ENCODE results near the gene ABCD1. TPM values are rescaled to one million over a fixed set of nuclear protein-coding genes. Genes with fewer than 3 reads are reported as not detected.

The ABCD1 gene
- total RNA-seq, 1 donor from 2014 or later: 19.3 TPM

DNA sequence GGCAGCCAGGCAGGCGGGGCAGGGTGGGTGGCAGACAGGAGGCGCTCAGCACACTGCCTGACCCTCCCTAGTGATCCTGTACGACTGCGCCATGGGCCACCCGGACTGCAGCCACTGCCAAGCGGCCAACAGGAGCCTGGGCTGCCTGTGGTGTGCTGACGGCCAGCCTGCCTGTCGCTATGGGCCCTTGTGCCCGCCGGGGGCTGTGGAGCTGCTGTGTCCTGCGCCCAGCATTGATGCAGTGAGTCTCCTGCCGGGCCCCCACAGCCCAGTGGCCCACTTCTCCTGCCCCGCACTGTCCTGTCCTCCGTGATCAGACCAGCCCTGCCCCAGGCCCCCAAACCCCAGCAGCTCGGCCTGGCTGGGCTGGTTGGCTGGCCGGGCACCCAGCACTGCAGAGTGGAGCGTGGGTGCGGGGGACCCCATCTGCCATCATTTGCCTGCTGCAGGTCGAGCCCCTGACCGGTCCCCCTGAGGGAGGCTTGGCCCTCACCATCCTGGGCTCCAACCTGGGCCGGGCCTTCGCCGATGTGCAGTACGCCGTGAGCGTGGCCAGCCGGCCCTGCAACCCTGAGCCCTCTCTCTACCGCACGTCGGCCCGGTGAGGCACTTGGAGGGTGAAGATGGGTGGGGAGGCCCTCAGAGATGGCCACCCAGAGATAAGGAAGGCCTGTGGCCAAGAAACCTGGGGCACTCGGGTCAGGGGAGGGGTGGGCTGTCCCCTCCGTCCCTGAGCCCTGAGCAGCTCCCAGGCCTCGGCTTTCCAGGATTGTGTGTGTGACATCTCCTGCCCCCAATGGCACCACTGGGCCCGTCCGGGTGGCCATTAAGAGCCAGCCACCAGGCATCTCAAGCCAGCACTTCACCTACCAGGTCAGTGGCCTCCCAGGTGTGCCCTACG lies 47.0 kb downstream of the ABCD1 start:
- intact Hi-C loops (cut with micrococcal nuclease): no loop called here

DNA sequence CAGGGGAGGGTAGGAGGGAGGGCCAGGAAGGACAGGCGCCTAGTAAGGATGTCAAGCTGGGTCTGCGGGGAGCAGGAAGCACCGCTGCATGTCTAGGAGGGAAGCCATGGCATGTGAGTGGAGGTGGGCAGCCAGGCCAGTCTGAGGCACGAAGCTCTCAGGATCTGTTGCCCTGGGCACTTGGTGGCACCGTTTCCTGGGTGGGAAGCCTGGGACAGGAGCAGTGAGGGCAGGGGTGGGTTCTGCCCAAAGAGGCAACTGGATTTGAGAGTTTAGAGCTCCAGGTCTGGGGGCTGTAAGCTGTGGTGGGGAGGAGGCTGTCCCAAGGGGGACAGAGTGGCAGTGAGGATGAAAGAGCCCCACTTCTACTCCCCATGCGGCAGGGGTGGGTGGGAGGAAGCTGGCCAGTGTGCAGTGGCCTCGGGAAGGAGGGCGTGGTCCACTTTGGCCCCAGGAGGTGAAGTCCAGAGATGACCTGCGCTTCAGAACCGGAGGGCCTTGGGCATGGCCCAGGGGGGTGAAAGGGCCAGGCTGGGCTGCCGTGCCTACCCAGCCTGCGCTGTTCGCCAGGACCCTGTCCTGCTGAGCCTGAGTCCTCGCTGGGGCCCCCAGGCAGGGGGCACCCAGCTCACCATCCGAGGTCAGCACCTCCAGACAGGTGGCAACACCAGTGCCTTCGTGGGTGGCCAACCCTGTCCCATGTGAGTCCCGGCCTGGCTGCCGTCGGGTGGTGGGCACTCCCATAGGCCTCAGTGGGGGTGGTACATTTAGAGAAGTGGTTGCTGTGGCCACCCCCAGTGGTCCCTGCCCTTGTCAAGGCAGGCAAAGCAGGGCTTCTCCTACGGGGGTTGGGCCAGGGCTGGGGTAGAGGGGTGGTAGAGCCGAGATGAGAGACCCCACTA lies 47.9 kb downstream of the ABCD1 start:
- intact Hi-C loops (cut with micrococcal nuclease): no loop called here

DNA sequence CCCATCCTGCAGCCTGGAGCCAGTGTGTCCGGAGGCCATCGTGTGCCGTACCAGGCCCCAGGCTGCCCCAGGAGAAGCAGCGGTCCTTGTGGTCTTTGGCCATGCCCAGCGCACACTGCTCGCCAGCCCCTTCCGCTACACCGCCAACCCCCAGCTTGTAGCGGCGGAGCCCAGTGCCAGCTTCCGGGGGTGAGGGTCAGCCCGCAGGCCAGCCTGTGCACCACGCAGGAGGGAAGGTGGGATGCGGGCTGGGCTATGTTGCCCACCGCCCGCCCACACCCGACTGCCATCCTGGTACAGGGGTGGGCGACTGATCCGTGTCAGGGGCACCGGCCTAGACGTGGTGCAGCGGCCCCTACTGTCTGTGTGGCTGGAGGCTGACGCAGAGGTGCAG lies 48.6 kb downstream of the ABCD1 start:
- intact Hi-C loops (cut with micrococcal nuclease): no loop called here

DNA sequence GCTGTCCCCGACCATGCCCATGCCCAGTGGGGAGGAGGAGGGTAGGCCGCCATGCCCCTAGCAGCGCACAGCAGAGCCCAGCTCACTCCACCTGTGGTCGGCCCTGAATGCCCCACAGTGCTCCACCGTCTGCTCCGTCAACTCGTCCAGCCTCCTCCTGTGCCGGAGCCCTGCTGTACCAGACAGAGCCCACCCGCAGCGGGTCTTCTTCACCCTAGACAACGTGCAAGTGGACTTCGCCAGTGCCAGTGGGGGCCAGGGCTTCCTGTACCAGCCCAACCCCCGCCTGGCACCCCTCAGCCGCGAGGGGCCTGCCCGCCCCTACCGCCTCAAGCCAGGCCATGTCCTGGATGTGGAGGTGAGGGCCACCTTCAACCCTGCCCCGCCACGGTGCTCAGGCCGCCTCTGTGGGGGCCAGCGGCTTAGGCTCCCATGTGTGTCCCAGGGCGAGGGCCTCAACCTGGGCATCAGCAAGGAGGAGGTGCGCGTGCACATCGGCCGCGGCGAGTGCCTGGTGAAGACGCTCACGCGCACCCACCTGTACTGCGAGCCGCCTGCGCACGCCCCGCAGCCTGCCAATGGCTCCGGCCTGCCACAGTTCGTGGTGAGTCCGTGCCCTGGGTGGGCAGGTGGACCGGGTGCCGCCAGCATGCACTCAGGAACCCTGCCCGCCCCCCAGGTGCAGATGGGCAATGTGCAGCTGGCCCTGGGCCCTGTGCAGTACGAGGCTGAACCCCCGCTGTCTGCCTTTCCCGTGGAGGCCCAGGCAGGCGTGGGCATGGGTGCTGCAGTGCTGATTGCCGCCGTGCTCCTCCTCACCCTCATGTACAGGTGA lies 49.3 kb downstream of the ABCD1 start:
- intact Hi-C loops (cut with micrococcal nuclease): no loop called here

DNA sequence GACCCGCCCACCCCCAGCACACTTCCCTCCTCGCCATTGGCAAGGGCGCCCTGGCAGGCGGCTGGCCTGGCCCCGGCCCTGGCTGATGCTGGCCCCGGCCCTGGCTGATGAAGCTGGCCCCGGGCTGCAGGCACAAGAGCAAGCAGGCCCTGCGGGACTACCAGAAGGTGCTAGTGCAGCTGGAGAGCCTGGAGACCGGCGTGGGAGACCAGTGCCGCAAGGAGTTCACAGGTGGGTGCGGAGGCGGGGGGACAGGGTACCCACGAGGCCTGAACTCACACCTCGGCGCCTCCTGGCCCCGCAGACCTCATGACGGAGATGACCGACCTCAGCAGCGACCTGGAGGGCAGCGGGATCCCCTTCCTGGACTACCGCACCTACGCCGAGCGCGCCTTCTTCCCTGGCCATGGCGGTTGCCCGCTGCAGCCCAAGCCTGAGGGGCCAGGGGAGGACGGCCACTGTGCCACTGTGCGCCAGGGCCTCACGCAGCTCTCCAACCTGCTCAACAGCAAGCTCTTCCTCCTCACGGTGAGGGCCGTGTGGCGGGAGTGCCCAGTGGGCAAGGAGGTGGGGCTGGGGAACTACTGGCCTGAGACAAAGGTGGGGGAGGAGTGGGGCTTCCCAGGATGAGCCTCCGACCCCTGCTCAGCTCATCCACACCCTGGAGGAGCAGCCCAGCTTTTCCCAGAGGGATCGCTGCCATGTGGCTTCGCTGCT lies 50.1 kb downstream of the ABCD1 start:
- intact Hi-C loops (cut with micrococcal nuclease): no loop called here

DNA sequence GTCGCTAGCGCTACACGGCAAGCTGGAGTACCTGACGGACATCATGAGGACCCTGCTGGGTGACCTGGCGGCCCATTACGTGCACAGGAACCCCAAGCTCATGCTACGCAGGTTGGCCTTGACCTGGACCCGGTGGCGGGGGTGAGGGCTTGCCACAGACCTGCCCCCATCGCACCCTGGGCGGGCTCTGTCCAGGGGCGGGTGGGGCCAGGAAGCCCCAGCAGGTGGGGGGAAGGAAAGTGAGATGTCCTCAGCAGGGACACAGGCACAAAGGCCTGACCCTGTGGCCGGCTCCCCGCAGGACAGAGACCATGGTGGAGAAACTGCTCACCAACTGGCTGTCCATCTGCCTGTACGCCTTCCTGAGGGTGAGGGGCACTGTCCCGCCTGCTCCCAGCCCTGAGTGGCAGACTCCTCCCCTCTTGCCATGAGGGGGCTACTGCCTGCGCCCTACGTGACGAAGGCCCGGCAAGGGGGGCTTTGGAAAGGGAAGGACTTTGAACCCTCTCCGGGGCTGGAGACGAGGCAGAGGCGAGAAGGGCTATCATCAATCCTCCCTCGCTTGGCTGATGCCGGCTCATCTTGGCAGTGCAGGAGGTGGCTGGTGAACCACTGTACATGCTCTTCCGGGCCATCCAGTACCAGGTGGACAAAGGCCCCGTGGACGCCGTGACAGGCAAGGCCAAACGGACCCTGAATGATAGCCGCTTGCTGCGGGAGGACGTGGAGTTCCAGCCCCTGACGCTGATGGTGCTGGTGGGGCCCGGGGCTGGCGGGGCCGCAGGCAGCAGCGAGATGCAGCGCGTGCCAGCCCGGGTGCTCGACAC lies 50.9 kb downstream of the ABCD1 start:
- intact Hi-C loops (cut with micrococcal nuclease): no loop called here

DNA sequence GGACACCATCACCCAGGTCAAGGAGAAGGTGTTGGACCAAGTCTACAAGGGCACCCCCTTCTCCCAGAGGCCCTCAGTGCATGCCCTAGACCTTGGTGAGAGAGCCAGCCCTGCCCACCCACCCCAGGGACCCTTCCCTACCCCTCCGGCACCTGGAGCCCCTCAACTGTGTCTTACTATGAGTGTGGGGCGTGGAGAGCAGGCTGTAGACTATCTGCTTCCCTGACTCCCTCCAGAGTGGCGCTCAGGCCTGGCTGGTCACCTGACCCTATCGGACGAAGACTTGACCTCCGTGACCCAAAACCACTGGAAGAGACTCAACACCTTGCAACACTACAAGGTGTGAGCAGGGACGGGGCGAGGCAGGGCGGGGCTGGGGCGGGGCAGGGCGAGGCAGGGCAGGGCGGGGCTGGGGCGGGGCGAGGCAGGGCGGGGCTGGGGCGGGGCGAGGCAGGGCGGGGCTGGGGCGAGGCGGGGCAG lies 51.5 kb downstream of the ABCD1 start:
- intact Hi-C loops (cut with micrococcal nuclease): no loop called here

DNA sequence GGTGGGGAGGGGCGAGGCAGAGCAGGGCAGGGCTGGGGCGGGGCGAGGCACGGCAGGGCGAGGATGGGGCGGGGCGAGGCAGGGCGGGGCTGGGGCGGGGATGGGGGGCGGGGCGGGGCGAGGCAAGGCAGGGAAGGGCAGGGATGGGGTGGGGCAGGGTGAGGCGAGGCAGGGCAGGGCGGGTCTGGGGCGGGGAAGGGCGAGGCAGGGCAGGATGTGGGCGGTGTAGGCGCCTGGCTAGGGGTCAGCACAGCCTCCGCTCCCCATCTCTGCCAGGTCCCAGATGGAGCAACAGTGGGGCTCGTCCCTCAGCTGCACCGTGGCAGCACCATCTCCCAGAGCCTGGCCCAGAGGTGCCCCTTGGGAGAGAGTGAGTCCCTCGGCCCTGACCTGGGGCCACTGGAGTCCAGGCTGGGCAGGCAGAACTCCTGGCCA lies 52.0 kb downstream of the ABCD1 start:
- intact Hi-C loops (cut with micrococcal nuclease): no loop called here

DNA sequence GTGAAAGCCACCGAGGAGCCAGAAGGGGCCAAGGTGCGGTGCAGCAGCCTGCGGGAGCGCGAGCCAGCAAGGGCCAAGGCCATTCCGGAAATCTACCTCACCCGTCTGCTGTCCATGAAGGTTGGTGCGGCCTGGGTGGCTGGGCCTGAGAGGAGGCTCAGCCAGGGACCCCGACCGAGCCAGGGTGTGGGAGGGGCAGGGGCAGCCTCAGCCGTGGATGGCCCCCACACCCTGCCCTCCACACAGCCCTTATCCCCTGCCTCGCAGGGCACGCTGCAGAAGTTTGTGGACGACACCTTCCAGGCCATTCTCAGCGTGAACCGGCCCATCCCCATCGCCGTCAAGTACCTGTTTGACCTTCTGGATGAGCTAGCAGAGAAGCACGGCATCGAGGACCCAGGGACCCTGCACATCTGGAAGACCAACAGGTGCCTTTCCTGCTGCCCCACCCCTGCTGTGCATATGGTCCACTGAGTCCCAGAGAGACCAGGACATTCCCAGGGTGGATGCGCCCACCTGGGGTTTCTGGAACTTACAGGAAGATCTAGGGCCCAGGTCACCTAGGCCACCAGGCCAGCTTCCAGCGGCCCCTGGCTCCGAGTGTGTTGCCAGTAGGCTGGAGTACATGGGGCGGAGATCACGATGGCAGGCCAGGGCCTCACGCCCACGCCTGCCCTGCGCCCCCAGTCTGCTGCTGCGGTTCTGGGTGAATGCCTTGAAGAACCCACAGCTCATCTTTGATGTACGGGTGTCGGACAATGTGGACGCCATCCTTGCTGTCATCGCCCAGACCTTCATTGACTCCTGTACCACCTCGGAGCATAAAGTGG lies 52.8 kb downstream of the ABCD1 start:
- intact Hi-C loops (cut with micrococcal nuclease): no loop called here

DNA sequence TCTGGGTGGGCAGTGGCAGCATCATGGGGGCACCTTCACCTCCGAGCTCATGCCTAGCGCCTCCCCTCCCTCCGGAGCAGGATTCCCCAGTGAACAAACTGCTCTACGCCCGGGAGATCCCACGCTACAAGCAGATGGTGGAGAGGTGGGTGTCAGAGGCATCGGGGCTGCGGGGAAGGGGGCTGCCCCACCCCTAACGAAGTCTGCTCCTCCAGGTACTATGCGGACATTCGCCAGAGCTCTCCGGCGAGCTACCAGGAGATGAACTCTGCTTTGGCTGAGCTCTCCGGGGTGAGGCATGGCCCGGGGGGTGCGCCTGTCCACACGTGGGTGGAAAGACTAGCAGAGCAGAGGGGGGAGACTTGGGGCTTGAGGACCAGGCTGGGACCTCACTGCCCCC lies 53.5 kb downstream of the ABCD1 start:
- intact Hi-C loops (cut with micrococcal nuclease): no loop called here

DNA sequence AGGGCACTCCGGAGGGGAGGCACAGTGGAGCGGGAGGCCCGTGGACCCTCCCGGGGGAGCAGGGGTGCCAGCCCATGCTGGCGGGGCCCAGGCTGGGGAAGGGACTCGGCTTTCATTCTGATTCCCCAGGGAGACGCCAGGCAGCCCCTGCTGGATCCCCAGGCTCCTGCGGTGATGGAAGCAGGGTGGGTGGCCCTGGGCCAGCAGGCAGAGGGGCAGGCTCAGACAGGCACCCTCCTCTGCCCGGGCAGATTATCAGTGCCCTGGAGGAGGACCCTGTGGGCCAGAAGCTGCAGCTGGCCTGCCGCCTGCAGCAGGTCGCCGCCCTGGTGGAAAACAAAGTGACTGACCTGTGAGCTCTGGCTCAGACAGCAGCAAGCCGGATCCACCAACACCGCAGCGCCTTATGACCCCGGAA lies 54.0 kb downstream of the ABCD1 start:
- intact Hi-C loops (cut with micrococcal nuclease): no loop called here

DNA sequence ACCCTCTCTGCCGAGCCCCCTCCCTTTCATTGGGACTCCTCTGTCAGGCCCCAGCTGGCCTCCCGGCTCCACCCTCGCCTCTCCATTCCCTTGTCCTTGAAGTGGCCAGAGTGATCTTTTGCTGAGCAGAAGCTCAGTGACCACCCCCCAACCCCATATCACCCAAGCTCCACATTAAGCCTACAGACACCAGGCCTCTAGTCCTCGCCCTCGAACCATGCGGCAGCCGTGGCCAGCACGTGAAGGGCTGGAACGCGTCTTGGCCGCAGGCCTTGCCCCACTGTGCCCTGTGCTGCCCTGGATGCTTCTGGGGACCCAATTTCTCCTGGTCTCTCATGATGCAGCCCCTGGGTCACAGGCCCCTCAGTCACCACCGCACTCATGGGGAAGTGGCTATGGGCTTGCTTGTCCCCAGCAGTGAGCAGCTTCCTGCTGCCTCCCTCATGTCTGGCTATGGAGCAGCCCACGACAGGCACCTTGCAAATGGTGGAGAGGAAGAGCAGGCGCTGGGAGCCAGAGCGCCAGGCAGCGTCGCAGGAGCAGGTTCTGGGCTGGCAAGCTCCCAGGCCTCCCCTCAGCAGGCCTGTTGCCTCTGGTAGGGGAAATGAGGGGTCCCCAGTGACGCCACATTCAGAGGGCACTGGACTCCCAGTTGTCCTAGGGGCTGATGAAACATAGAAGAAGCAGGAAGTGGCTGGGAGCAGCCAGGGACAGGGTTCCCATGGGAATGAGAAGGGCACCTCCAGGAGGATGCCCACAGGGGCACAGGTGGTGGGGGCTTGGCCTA lies 55.4 kb downstream of the ABCD1 start:
- intact Hi-C loops (cut with micrococcal nuclease): no loop called here

DNA sequence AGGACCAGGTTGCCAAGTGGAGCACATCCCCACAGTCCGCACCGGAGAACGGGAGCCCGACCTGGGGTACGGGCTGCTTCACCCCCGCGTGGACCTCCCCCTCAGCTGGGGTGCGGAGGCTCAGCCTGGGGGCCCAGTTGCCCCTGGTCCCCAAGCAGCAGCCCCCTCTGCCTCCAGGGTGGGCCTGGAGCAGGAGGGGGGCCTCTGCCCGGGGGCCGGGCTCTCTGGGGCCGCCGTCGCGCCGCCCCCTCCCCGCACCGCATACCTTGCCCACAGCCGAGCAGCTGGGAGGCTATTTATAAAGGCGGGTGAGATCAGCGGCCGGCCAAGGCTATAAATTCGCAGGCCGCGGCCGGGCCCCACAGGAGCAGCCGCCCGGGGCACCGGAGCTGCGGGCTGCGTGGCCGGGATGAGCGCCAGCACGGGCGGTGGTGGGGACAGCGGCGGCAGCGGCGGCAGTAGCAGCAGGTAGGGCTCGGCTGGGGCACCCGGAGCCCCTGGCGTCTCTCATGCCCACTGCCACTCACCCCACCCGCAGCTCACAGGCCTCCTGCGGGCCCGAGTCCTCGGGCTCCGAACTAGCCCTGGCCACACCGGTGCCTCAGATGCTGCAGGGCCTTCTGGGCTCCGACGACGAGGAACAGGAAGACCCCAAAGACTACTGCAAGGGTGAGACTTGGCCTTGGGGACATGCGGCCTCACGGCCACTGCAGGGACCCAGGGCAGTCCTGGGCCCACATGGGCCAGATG lies 56.2 kb downstream of the ABCD1 start, which contains the start of gene SRPK3:
Gene SRPK3 (plus strand): TSS at position 364 of the 750 bp plus-strand sequence. CDS start 46 bp downstream, at position 410.
- intact Hi-C loops (cut with micrococcal nuclease): no loop called here

DNA sequence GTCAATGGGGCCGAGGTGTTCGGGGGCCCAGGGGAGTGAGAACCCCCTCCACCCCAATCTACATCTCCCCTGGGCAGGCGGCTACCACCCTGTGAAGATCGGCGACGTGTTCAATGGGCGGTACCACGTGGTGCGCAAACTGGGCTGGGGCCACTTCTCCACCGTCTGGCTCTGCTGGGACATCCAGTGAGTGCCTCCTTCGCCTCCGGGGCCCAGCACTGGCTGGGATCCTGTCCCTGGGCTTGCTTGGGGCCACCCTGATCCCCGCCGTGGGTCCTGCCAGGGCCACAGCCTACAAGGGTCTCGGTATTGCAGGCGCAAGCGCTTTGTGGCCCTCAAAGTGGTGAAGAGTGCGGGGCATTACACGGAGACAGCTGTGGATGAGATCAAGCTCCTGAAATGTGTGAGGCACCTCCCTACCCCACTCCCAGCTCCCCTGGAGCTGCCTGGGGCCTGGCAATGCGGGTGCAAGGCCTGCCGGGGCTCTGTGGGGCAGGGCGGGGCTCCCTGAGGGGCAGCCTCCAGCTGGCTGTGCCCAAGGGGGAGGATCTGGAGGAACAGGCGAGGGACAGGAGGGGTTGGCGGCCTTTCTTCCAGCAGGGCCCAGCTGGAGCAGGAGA lies 56.9 kb downstream of the ABCD1 start:
- intact Hi-C loops (cut with micrococcal nuclease): no loop called here

DNA sequence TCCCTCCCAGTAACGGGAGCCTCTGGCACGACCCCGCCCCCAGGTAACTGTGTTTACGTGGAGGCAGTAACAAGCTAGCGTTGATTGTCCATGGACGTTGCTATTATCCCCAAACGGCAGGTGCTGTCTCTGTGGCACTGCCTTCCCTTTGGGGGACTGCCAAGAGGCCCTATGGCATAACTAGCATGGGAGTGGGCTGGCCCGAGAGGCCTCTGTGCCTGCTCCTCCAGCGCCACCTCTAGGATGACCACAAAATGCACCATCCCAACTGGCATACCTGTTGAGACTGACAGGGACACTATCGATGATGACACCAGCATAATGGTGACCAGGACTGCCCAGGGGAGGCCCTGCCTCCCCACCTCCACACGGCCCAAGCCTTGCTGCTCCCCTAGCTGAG lies 57.7 kb downstream of the ABCD1 start:
- intact Hi-C loops (cut with micrococcal nuclease): no loop called here

DNA sequence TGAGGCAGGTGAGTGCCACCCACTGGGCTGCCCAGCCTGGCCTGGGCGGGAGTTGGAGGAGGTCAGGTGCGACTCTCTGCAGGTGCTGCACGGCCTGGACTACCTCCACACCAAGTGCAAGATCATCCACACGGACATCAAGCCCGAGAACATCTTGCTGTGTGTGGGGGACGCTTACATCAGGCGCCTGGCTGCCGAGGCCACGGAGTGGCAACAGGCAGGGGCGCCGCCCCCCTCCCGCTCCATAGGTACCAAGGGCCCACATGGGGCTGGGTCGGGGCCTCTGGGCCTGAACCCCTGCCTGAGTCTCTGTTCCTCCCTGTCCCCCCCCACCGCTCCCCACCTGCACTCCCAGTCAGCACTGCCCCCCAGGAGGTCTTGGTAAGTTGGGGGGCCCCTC lies 58.2 kb downstream of the ABCD1 start:
- intact Hi-C loops (cut with micrococcal nuclease): no loop called here
